ENCODE results near the gene TMEM50B.
"Not testable (repeated sequence)": the region's sequence is repeated elsewhere in the genome, so short reads cannot be mapped to it uniquely, and the experiment has no call there.

TMEM50B gene

GRCh38 chr21:33425825-33426224 is 53.9 kb downstream of the TMEM50B start:
- no peak for DNase-seq

- no peak for DNase-seq
These were observed 55.6 kb downstream of the TMEM50B start for GRCh38 chr21:33424214-33424613.

GRCh38 chr21:33421713-33422393 is 57.9 kb downstream of the TMEM50B start:
- DNase-seq, result no peak

GRCh38 chr21:33419538-33420123 is 60.1 kb downstream of the TMEM50B start:
- no peak for DNase-seq

GRCh38 chr21:33418691-33419090 is 61.1 kb downstream of the TMEM50B start:
- no peak for DNase-seq

GRCh38 chr21:33414926-33415325 is 64.8 kb downstream of the TMEM50B start:
- DNase-seq, result no peak

GRCh38 chr21:33414068-33414467 is 65.7 kb downstream of the TMEM50B start:
- DNase-seq, result no peak

- DNase-seq, result no peak
These were observed 66.8 kb downstream of the TMEM50B start for GRCh38 chr21:33412832-33413519.

- DNase-seq, result not testable (repeated sequence)
These were observed 67.3 kb downstream of the TMEM50B start for GRCh38 chr21:33412439-33412831.

GRCh38 chr21:33411949-33412430 is 67.8 kb downstream of the TMEM50B start:
- DNase-seq, result no peak

- no peak for DNase-seq
These were observed 73.3 kb downstream of the TMEM50B start for GRCh38 chr21:33406493-33406892.

- no peak for DNase-seq
These were observed 75.8 kb downstream of the TMEM50B start for GRCh38 chr21:33403786-33404585.

- DNase-seq, result no peak
These were observed 76.5 kb downstream of the TMEM50B start, which contains the start of gene IFNGR2 for GRCh38 chr21:33403128-33403785. Gene IFNGR2, plus strand, starts transcription at chr21:33403413. Its CDS starts 131 bp downstream, at chr21:33403544.

GRCh38 chr21:33402001-33402979 is 77.5 kb downstream of the TMEM50B start:
- DNase-seq, result no peak

GRCh38 chr21:33401630-33401992 is 78.2 kb downstream of the TMEM50B start:
- DNase-seq, result no peak

Measured in DMS79 (cell line).